HG02870 (cell line): ENCODE results near the gene NOP53.
"Not testable (repeated sequence)": the region's sequence is repeated elsewhere in the genome, so short reads cannot be mapped to it uniquely, and the experiment has no call there.

Source experiments
- ATAC-seq: cut with Tn5 transposase; IDR thresholded peaks from one replicate; pipeline ENCODE4 v1.9.1; 2021; ENCODE audit warnings: mild to moderate bottlenecking, moderate library complexity; ENCODE audit not compliant: unreplicated experiment

NOP53 gene

GRCh38 chr19:47716270-47716937 lies 28.9 kb upstream of the NOP53 start:
- ATAC-seq = no peak

GRCh38 chr19:47718415-47719046 lies 26.8 kb upstream of the NOP53 start:
- not testable (repeated sequence) for ATAC-seq

- ATAC-seq = no peak
These were observed 26.1 kb upstream of the NOP53 start for GRCh38 chr19:47719047-47719859.

GRCh38 chr19:47720669-47721422 lies 24.5 kb upstream of the NOP53 start:
- ATAC-seq = no peak

- ATAC-seq = no peak
These were observed 21.8 kb upstream of the NOP53 start for GRCh38 chr19:47723581-47723940.

GRCh38 chr19:47725759-47726401 lies 19.5 kb upstream of the NOP53 start:
- no peak for ATAC-seq

GRCh38 chr19:47726467-47726866 lies 18.9 kb upstream of the NOP53 start:
- ATAC-seq = no peak

GRCh38 chr19:47728295-47728694 lies 17.1 kb upstream of the NOP53 start:
- ATAC-seq = not testable (repeated sequence)

GRCh38 chr19:47729468-47729798 lies 15.9 kb upstream of the NOP53 start:
- no peak for ATAC-seq

GRCh38 chr19:47729799-47730520 lies 15.4 kb upstream of the NOP53 start:
- ATAC-seq = no peak

- no peak for ATAC-seq
These were observed 14.8 kb upstream of the NOP53 start for GRCh38 chr19:47730521-47730889.

- no peak for ATAC-seq
These were observed 14.4 kb upstream of the NOP53 start for GRCh38 chr19:47730910-47731309.

- ATAC-seq = no peak
These were observed 10.2 kb upstream of the NOP53 start for GRCh38 chr19:47735131-47735530.

GRCh38 chr19:47740866-47741519 lies 4.4 kb upstream of the NOP53 start:
- no peak for ATAC-seq

GRCh38 chr19:47741544-47742140 lies 3.7 kb upstream of the NOP53 start:
- no peak for ATAC-seq

GRCh38 chr19:47742634-47743033 lies 2.7 kb upstream of the NOP53 start:
- no peak for ATAC-seq

- not testable (repeated sequence) for ATAC-seq
These were observed 783 bp downstream of the NOP53 start for GRCh38 chr19:47746129-47746528.

- ATAC-seq = no peak
These were observed 4.0 kb downstream of the NOP53 start for GRCh38 chr19:47749326-47749725.

- no peak for ATAC-seq
These were observed 5.4 kb downstream of the NOP53 start for GRCh38 chr19:47750752-47751151.
